RKO (cell line): Measurements from ENCODE around the gene TMEM52.

Source experiments
- DNase-seq: peaks from one replicate; pipeline ENCODE4 v3.0.0-alpha.2; 2016; ENCODE audit warnings: low spot score

Gene TMEM52

GRCh38 chr1:1869469-1869868 lies 49.6 kb downstream of the TMEM52 start:
- no peak for DNase-seq
